ENCODE data around the gene ZNF75A. TPM values are rescaled to one million over a fixed set of nuclear protein-coding genes. Genes with fewer than 3 reads are reported as not detected.

Gene ZNF75A
- total and polyA plus RNA-seq, 9 of the 15 experiments (the other 6 are each of a cell fraction or from before 2014, with no cell fraction given) = 7.2 to 24.5 (median 17.1) TPM

GRCh38 chr16:3264137-3265036 lies 40.9 kb upstream of the ZNF75A start:
- ATAC-seq = peak; percentile 97
- intact Hi-C loops (cut with micrococcal nuclease) (loop anchor here (2.0 to 10.0 kb wide), 3 partner anchors 18 to 238 kb away; partner anchors contain the start of genes CLUAP1 and ZNF263), in situ Hi-C loops (cut with MboI) (no loop called here)
- DNase-seq (ENCODE audit: extremely low read depth in 1 of 4, low spot score in 3 of 4) = peak; percentile 97 to 98 (median 97)
- H3K79me2 ChIP-seq (ENCODE audit: control insufficient read depth, insufficient read depth, low read length) = no peaks in the 10 kb centered on the region
- no peaks in the 10 kb centered on the region for H4K20me1 ChIP-seq (replicated peaks; ENCODE audit: control insufficient read depth, insufficient read depth, low read length)
- peaks cover 11% of the 10 kb centered on the region for H3K9me3 ChIP-seq (replicated peaks; ENCODE audit: control insufficient read depth, insufficient read depth, low read depth, low read length)
- ChIA-PET POLR2A (interaction anchor here (0.6 to 2.7 kb wide), 10 partner anchors 8 to 1007 kb away, joined by 3 to 12 read pairs (median 4); partner anchors contain the start of gene MEFV), CTCF (ENCODE audit: low intra/inter-chr PET ratio) (interaction anchor here (0.6 kb wide), 1 partner anchor 237 kb away, joined by 4 read pairs; no protein-coding TSS in a partner anchor)
- peaks cover under 1 to 2% of the 10 kb centered on the region in 2 experiments; a peak in 2 of 5 replicates for H3K27me3 ChIP-seq (ENCODE audit: control insufficient read depth in 2 of 2, insufficient read depth in 2 of 2, low read length in 2 of 2)
- H3K4me1 ChIP-seq (replicated peaks in 1 of 2; ENCODE audit: control insufficient read depth in 2 of 2, insufficient read depth in 2 of 2, low read length in 2 of 2) = peaks cover 4 to 21% of the 10 kb centered on the region in 2 experiments; a peak in 4 of 5 replicates
- WGBS (ENCODE audit: insufficient coverage, low coverage, missing lambda C conversion rate) = 4% methylated on average over 57 of the region's 77 CpGs
- peak; percentile 85 for FAIRE-seq
- H3K9ac ChIP-seq (ENCODE audit: insufficient read depth in 1 of 2, low read depth in 2 of 2, low read length in 2 of 2) = peak overlapping the region; percentile 62 to 95
- peak overlapping the region; percentile 83 for H3K4me2 ChIP-seq (ENCODE audit: insufficient read depth, low read length)
- H3K9me1 ChIP-seq (ENCODE audit: control insufficient read depth, insufficient read depth, low read length) = no peaks in the 10 kb centered on the region
- peak overlapping the region; percentile 82 for H2AFZ ChIP-seq (ENCODE audit: low read depth, low read length)
- H3K27ac ChIP-seq (ENCODE audit: extremely low read depth, low read depth, low read length) = peak overlapping the region; percentile 75
- no peaks in the 10 kb centered on the region for H3K36me3 ChIP-seq (ENCODE audit: control insufficient read depth, insufficient read depth, low read length)
- TSS peak; percentile 68 for BruUV-seq (replicated peaks)
- peak overlapping the region; percentile 65 for H3K4me3 ChIP-seq
- TF ChIP-seq MXD1 (CRISPR knock-in tag; IDR thresholded peaks at IDR 0.05; ENCODE audit: borderline replicate concordance, poor library complexity, severe bottlenecking) = peak; percentile 71
- TF ChIP-seq EP300 (IDR thresholded peaks at IDR 0.05; ENCODE audit: low read length) = no peak; the same call in 1 of the 2 replicates
- TF ChIP-seq MTA2 (IDR thresholded peaks at IDR 0.05; ENCODE audit: low read depth) = no peak
- TF ChIP-seq ETV6 (IDR thresholded peaks at IDR 0.05; ENCODE audit: borderline replicate concordance in 1 of 2, low read depth in 2 of 2, low read length in 1 of 2) = peak; percentile 75 to 91
- peak; percentile 94; the same call in 1 of the 2 replicates for TF ChIP-seq ETV6 (CRISPR knock-in tag; IDR thresholded peaks at IDR 0.05; ENCODE audit: borderline replicate concordance)
- peak; percentile 91 for TF ChIP-seq PBX2 (CRISPR knock-in tag; IDR thresholded peaks at IDR 0.05; ENCODE audit: low read depth)
- TF ChIP-seq PBX2 (tag; conservative IDR thresholded peaks at IDR 0.05; ENCODE audit: low read depth) = peak; percentile 97
- peak; percentile 84 for TF ChIP-seq LCOR (CRISPR knock-in tag; IDR thresholded peaks at IDR 0.05)
- no peak for TF ChIP-seq NR4A1 (CRISPR knock-in tag; IDR thresholded peaks at IDR 0.05)
- peak; percentile 49; the same call in 1 of the 2 replicates for TF ChIP-seq NR4A1 (tag; IDR thresholded peaks at IDR 0.05)
- peak; percentile 59; the same call in 1 of the 2 replicates for TF ChIP-seq E2F3 (CRISPR knock-in tag; IDR thresholded peaks at IDR 0.05)
- TF ChIP-seq ASH1L (IDR thresholded peaks at IDR 0.05; ENCODE audit: borderline replicate concordance, low read depth, partially characterized antibody) = peak; percentile 71
- TF ChIP-seq HES1 (IDR thresholded peaks at IDR 0.05; ENCODE audit: low read depth) = peak; percentile 77
- no peak for TF ChIP-seq CBX8 (IDR thresholded peaks at IDR 0.05; ENCODE audit: borderline replicate concordance, extremely low read depth, low read depth, low read length, poor library complexity, severe bottlenecking)
- TF ChIP-seq POU5F1 (IDR thresholded peaks at IDR 0.05; ENCODE audit: borderline replicate concordance, low read depth, low read length, partially characterized antibody) = no peak
- no peak for TF ChIP-seq GTF2E2 (tag; IDR thresholded peaks at IDR 0.05)
- no peak for TF ChIP-seq SMARCE1 (IDR thresholded peaks at IDR 0.05)
